Stimulated activated naive CD8-positive, alpha-beta T cell treated with anti-CD3 and anti-CD28 coated beads, Interleukin-15, Interleukin-2, amounts not matched to agents 100 ng/mL and 50 ng/mL, for 24 hours (primary cell): ENCODE data around the gene ZCCHC4.
"Not testable (repeated sequence)": the region's sequence is repeated elsewhere in the genome, so short reads cannot be mapped to it uniquely, and the experiment has no call there.

Source experiments
- H3K27ac Mint-ChIP-seq: one replicate; pipeline ENCODE4 v1.8.0; 2021; ENCODE audit warnings: mild to moderate bottlenecking, mixed read lengths
- H3K27me3 Mint-ChIP-seq: one replicate; pipeline ENCODE4 v1.8.0; 2021; ENCODE audit warnings: mixed read lengths
- H3K36me3 Mint-ChIP-seq: one replicate; pipeline ENCODE4 v1.8.0; 2021; ENCODE audit warnings: low read depth, mixed read lengths
- H3K4me1 Mint-ChIP-seq: one replicate; pipeline ENCODE4 v1.8.0; 2021; ENCODE audit warnings: low read depth, mixed read lengths
- H3K4me3 Mint-ChIP-seq: one replicate; pipeline ENCODE4 v1.8.0; 2021; ENCODE audit warnings: mild to moderate bottlenecking, mixed read lengths
- H3K9me3 Mint-ChIP-seq: one replicate; pipeline ENCODE4 v1.8.0; 2021; ENCODE audit warnings: mixed read lengths

Gene ZCCHC4

GRCh38 chr4:25347473-25347872 lies 34.9 kb downstream of the ZCCHC4 start:
- H3K27me3 Mint-ChIP-seq = no peaks in the 10 kb centered on the region
- no peak overlapping the region for H3K4me3 Mint-ChIP-seq
- peaks cover 12% of the 10 kb centered on the region for H3K4me1 Mint-ChIP-seq
- no peak overlapping the region for H3K27ac Mint-ChIP-seq
- H3K9me3 Mint-ChIP-seq = peaks cover 4% of the 10 kb centered on the region
- peaks cover 27% of the 10 kb centered on the region for H3K36me3 Mint-ChIP-seq

GRCh38 chr4:25347971-25348370 lies 35.4 kb downstream of the ZCCHC4 start:
- no peaks in the 10 kb centered on the region for H3K27me3 Mint-ChIP-seq
- H3K9me3 Mint-ChIP-seq = peaks cover 4% of the 10 kb centered on the region
- no peak overlapping the region for H3K27ac Mint-ChIP-seq
- H3K36me3 Mint-ChIP-seq = peaks cover 23% of the 10 kb centered on the region
- peaks cover 12% of the 10 kb centered on the region for H3K4me1 Mint-ChIP-seq
- H3K4me3 Mint-ChIP-seq = no peak overlapping the region

GRCh38 chr4:25350561-25350960 lies 38.0 kb downstream of the ZCCHC4 start:
- Mint-ChIP-seq H3K9me3 (no peaks in the 10 kb centered on the region), H3K4me1 (peaks cover 11% of the 10 kb centered on the region), H3K27ac (no peak overlapping the region), H3K27me3 (no peaks in the 10 kb centered on the region), H3K36me3 (peaks cover 12% of the 10 kb centered on the region), H3K4me3 (no peak overlapping the region)

- Mint-ChIP-seq H3K9me3 (no peaks in the 10 kb centered on the region), H3K4me1 (peaks cover 2% of the 10 kb centered on the region), H3K27me3 (no peaks in the 10 kb centered on the region)
Observed at GRCh38 chr4:25351777-25352416, 39.3 kb downstream of the ZCCHC4 start.

GRCh38 chr4:25356068-25356467 lies 43.5 kb downstream of the ZCCHC4 start:
- Mint-ChIP-seq H3K27me3 (no peaks in the 10 kb centered on the region), H3K4me3 (no peak overlapping the region), H3K36me3 (peaks cover 10% of the 10 kb centered on the region), H3K27ac (no peak overlapping the region), H3K9me3 (no peaks in the 10 kb centered on the region), H3K4me1 (no peaks in the 10 kb centered on the region)

More at GRCh38 chr4:25351777-25352416, 39.3 kb downstream of the ZCCHC4 start:
- H3K4me3 Mint-ChIP-seq = no peak overlapping the region
- no peak overlapping the region for H3K27ac Mint-ChIP-seq
- H3K36me3 Mint-ChIP-seq = peaks cover 7% of the 10 kb centered on the region

- no peaks in the 10 kb centered on the region for H3K9me3 Mint-ChIP-seq
- H3K27ac Mint-ChIP-seq = no peak overlapping the region
- H3K27me3 Mint-ChIP-seq = no peaks in the 10 kb centered on the region
- no peak overlapping the region for H3K4me3 Mint-ChIP-seq
- peaks cover 9% of the 10 kb centered on the region for H3K36me3 Mint-ChIP-seq
- no peaks in the 10 kb centered on the region for H3K4me1 Mint-ChIP-seq
Observed at GRCh38 chr4:25358515-25359275, 46.1 kb downstream of the ZCCHC4 start.

- H3K4me3 Mint-ChIP-seq = no peak overlapping the region
- no peaks in the 10 kb centered on the region for H3K4me1 Mint-ChIP-seq
- H3K36me3 Mint-ChIP-seq = peaks cover 14% of the 10 kb centered on the region
- no peaks in the 10 kb centered on the region for H3K27me3 Mint-ChIP-seq
- H3K27ac Mint-ChIP-seq = no peak overlapping the region
- no peaks in the 10 kb centered on the region for H3K9me3 Mint-ChIP-seq
Observed at GRCh38 chr4:25361253-25361652, 48.7 kb downstream of the ZCCHC4 start.

GRCh38 chr4:25367004-25367621 lies 54.5 kb downstream of the ZCCHC4 start:
- Mint-ChIP-seq H3K27ac (no peak overlapping the region), H3K9me3 (no peaks in the 10 kb centered on the region), H3K27me3 (no peaks in the 10 kb centered on the region), H3K4me1 (no peaks in the 10 kb centered on the region), H3K4me3 (no peak overlapping the region), H3K36me3 (peaks cover 16% of the 10 kb centered on the region)

GRCh38 chr4:25367877-25368276 lies 55.3 kb downstream of the ZCCHC4 start:
- Mint-ChIP-seq H3K4me1 (no peaks in the 10 kb centered on the region), H3K36me3 (peaks cover 16% of the 10 kb centered on the region), H3K27ac (no peak overlapping the region)

GRCh38 chr4:25368315-25368714 lies 55.7 kb downstream of the ZCCHC4 start:
- Mint-ChIP-seq H3K27ac (no peak overlapping the region), H3K4me3 (no peak overlapping the region), H3K36me3 (peaks cover 16% of the 10 kb centered on the region), H3K27me3 (no peaks in the 10 kb centered on the region), H3K9me3 (no peaks in the 10 kb centered on the region), H3K4me1 (no peaks in the 10 kb centered on the region)

More at GRCh38 chr4:25367877-25368276, 55.3 kb downstream of the ZCCHC4 start:
- H3K27me3 Mint-ChIP-seq = no peaks in the 10 kb centered on the region
- H3K4me3 Mint-ChIP-seq = no peak overlapping the region
- no peaks in the 10 kb centered on the region for H3K9me3 Mint-ChIP-seq

GRCh38 chr4:25370242-25370641 lies 57.7 kb downstream of the ZCCHC4 start:
- H3K27ac Mint-ChIP-seq = no peak overlapping the region
- H3K27me3 Mint-ChIP-seq = no peaks in the 10 kb centered on the region
- H3K9me3 Mint-ChIP-seq = no peaks in the 10 kb centered on the region
- H3K4me1 Mint-ChIP-seq = no peaks in the 10 kb centered on the region
- peaks cover 9% of the 10 kb centered on the region for H3K36me3 Mint-ChIP-seq
- no peak overlapping the region for H3K4me3 Mint-ChIP-seq

GRCh38 chr4:25372549-25372948 lies 60.0 kb downstream of the ZCCHC4 start:
- not testable (repeated sequence) for H3K4me1 Mint-ChIP-seq, H3K9me3 Mint-ChIP-seq, H3K27ac Mint-ChIP-seq, H3K36me3 Mint-ChIP-seq, H3K27me3 Mint-ChIP-seq, H3K4me3 Mint-ChIP-seq

GRCh38 chr4:25376754-25377571 lies 64.4 kb downstream of the ZCCHC4 start, which contains the start of gene ANAPC4:
Gene ANAPC4 (plus strand): TSS chr4:25377263. CDS start chr4:25377428, 165 bp downstream.
- peak within 1 kb of the TSS; percentile 87 for H3K27ac Mint-ChIP-seq
- peaks cover 8% of the 10 kb centered on the region for H3K4me1 Mint-ChIP-seq
- H3K4me3 Mint-ChIP-seq = no peak within 1 kb of the TSS
- peaks cover 13% of the 10 kb centered on the region for H3K36me3 Mint-ChIP-seq
- no peaks in the 10 kb centered on the region for H3K9me3 Mint-ChIP-seq
- no peaks in the 10 kb centered on the region for H3K27me3 Mint-ChIP-seq

- no peaks in the 10 kb centered on the region for H3K27me3 Mint-ChIP-seq
- no peak overlapping the region for H3K4me3 Mint-ChIP-seq
- peak overlapping the region; percentile 87 for H3K27ac Mint-ChIP-seq
- H3K36me3 Mint-ChIP-seq = peaks cover 21% of the 10 kb centered on the region
- H3K9me3 Mint-ChIP-seq = no peaks in the 10 kb centered on the region
- peaks cover 8% of the 10 kb centered on the region for H3K4me1 Mint-ChIP-seq
Observed at GRCh38 chr4:25377572-25378436, 65.2 kb downstream of the ZCCHC4 start.
